ENCODE results near the gene NDUFS2. TPM values are rescaled to one million over a fixed set of nuclear protein-coding genes. Genes with fewer than 3 reads are reported as not detected.
"Not testable (repeated sequence)": the region's sequence is repeated elsewhere in the genome, so short reads cannot be mapped to it uniquely, and the experiment has no call there.

NDUFS2 gene
- total RNA-seq, 1 donor from 2014 or later: 194 TPM

DNA sequence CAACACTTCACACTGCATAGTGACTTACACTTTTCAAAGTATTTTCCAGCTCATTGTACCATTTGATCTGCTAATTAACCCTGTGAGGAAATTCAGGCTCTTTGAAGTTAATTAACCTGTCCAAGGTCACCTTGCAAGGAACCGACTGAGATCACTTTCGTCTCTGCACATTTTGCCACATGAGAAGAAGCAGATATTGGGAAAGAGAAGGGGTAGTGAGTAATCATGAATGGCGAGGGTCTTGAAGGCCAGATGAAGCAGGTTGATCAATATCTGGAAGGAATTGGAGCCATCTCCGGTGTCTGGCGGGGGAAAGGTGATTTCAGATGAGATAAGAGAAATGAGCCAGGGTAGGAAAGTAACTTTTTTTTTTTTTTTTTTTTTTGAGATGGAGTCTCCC is 17.8 kb downstream of the NDUFS2 start:
- no peak for DNase-seq (ENCODE audit: low read depth)

DNA sequence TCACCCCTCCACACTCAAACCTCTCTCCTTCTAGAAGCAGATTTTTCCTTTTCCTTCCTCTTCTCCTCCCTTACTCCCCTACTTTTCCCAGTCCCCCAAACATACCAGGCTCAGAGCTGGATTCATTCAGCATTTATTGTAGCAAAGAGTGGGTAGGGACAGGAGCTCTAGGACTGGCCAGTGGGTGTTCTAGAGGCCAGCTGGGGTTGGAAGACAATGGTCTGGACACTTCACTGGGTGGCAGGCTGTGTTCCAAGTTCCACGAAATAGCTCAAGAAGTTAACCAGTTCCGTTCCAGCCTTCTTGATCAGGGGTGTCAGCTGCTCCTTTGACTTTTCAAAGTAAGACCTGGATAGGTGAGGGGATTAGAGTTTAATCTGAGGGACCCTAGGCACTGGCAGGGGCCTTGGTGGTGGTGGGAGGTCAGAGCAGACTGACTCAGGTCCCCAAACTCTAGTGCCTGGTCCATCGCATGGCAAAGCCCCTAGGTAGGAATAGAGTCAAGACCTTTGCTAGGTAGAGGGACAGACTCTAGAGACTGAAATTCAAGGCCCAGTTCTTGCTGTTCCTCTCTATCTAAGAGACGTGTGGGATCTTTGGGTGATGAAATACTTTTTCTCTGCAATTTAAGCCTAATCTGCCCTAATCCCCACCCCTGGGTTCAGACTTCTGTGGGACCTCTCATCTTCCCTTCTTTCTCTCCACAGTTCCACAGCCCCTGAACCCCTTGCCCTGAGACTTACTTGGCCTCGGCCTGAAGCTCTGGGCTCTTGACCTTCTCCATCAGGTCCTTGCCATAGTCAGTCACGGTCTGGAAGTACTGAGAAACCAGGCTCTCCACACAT is 20.2 kb downstream of the NDUFS2 start:
- DNase-seq (ENCODE audit: low read depth): no peak

- DNase-seq (ENCODE audit: low read depth): no peak
Observed at GRCh38 chr1:161223805-161224694, 21.9 kb downstream of the NDUFS2 start.

- not testable (repeated sequence) for DNase-seq (ENCODE audit: low read depth)
Observed at GRCh38 chr1:161224695-161225087, 22.5 kb downstream of the NDUFS2 start.

GRCh38 chr1:161225178-161225533 is 23.0 kb downstream of the NDUFS2 start:
- DNase-seq (ENCODE audit: low read depth): no peak

DNA sequence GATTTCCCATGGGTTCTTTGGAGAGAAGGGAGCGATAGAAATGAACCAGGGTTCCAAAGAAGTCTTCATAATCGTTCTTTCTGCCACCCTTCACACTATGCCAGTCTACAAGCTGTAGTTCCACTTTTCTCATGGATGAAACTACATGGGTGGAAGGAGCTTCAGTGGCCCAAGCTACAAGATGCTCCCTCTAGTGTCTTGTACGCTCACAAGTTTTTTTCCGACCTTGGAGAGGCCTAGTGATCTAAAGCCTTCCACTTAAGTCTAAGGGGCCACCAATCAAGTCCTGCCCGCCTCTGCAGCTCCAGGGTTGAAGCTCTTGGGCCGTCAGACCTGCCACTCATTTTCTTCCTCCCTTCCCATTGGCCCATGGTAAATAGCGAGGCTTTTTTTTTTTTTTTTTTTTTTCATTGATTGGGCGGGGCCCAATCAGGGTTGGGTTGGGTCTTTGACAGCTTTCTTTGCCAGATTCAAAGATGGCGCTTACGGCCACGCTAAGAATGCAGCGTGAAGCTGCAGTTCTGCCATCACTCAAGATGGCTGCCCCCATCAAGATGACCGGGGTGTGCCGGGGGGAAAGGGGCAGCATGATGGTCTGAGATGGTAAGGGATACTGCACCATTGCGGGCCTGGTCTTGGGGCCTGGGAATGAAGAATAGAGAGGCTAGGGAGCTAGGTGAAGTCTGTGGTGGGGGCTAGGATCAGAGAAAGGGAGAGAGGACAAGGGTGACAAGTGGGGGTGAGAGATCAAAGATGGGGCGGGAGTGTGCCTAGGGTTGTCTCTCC is 23.6 kb downstream of the NDUFS2 start, which contains the start of gene TOMM40L:
Gene TOMM40L (plus strand): TSS at position 527 of the 786 bp plus-strand sequence. CDS start 430 bp downstream, outside the sequence.
- peak; percentile 99 for DNase-seq (ENCODE audit: low read depth)

DNA sequence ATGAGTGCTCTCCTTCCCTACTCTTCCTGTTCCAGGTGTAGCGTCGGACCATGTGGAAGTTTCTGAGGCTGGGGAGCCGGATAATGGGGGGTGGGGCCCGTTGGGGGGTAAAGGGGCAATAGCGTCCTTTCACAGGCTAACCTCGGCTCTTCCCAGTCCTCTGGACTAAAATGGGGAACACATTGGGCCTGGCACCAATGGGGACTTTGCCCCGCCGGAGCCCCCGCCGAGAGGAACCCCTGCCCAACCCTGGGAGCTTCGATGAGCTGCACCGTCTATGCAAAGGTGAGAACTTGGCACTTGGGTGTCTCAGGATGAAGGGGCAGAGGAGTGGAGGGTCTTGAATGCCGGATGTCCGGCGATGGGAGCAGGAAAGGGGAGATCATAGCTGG is 24.1 kb downstream of the NDUFS2 start:
- no peak for DNase-seq (ENCODE audit: low read depth)

DNA sequence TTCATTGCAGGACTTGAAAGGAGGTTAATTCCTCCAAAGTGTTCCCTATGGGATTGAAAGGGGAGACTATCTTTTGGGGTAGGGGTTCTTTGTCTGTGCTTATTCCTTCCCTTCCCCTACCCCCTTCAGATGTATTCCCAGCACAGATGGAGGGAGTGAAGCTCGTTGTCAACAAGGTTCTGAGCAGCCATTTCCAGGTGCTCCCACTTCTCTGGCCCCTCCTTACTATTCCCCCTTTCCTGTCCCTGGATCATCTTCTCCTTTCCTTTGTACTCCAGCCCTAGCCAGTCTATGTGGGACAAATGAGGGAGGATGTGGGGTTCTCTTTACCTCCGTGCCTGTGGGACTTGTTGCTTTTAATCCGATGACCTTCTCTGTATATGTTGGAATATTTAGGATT is 24.6 kb downstream of the NDUFS2 start:
- DNase-seq (ENCODE audit: low read depth): no peak

DNA sequence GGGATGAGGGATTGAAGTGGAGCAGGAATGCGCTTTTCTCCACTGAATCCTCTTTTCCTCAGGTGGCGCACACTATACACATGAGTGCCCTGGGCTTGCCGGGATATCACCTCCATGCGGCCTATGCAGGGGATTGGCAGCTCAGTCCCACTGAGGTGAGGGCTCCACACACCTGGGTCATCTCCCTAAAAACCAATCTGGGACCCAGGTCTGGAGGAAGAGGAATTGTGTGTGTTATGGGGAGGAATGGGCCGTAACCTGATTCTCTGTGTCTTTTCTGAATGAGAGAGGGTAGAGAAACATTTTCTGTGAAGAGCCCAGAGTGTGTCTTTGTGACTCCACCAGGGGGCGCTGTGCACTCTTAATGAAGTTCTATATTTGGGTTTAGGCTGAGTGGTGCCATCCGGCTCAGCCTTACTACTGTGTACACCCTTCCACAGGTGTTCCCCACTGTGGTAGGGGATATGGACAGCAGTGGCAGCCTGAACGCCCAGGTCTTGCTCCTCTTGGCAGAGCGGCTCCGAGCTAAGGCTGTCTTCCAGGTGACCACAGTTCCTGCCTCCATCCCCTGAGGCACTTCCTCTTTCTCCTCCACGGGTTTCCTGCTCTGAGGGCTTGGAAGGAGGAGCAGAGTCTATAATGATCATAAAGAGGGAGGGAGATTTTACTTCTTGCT is 25.2 kb downstream of the NDUFS2 start:
- DNase-seq (ENCODE audit: low read depth): peak; percentile 56

GRCh38 chr1:161228032-161228431 is 25.9 kb downstream of the NDUFS2 start:
- DNase-seq (ENCODE audit: low read depth): no peak

- no peak for DNase-seq (ENCODE audit: low read depth)
Observed at GRCh38 chr1:161229896-161230295, 27.7 kb downstream of the NDUFS2 start.

DNA sequence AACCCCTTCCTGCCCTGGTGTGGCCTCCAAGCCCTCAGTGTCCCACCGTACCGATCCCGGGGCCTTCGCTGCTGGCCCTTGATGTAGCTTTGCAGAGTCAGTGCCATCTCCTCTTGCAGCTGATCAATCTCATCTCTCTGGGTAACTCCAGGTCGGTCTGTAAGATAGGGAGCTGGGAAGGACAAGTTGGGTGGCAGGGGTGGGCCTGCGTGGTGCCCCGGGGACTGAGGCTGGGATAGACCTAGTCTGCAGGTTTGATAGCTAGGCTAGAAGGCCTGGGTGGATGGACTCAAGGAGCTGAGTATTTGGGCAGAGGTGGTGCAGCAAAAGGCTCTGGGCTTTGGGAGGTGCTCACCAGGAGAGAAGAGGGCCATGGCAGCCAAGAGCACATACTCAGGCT is 28.6 kb downstream of the NDUFS2 start:
- no peak for DNase-seq (ENCODE audit: low read depth)

GRCh38 chr1:161233102-161233501 is 30.9 kb downstream of the NDUFS2 start:
- DNase-seq (ENCODE audit: low read depth): no peak

GRCh38 chr1:161235957-161236775 is 34.0 kb downstream of the NDUFS2 start:
- peak; percentile 9 for DNase-seq (ENCODE audit: low read depth)

DNA sequence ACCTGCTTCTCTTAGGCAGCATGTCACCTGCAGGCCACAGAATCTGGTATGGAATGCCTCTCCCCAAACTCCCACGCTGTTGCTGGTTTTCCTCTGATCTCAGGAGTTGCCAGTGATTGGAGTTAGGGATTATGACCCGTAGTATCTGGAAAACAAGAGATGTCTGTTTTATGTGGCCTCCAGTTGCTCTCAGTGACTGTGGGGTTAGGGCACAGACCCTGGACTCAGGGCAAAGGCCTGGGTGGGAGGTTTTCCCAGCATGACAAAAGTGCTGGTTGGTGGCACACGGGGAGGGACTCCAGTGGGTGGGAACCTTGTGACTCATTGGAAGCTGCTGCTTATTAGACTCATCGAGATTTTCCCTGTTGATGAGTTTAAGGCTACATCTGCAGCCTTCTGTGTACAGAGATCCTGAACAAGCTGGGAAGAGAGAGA is 35.9 kb downstream of the NDUFS2 start, which contains the start of gene NR1I3:
Gene NR1I3 (minus strand): TSS at position 165 of the 435 bp plus-strand sequence. CDS start 1,638 bp downstream, outside the sequence.
- DNase-seq (ENCODE audit: low read depth): no peak

- DNase-seq (ENCODE audit: low read depth): no peak
Observed at GRCh38 chr1:161241682-161242081, 39.5 kb downstream of the NDUFS2 start.

- no peak for DNase-seq (ENCODE audit: low read depth)
Observed at GRCh38 chr1:161242313-161242712, 40.1 kb downstream of the NDUFS2 start.

DNA sequence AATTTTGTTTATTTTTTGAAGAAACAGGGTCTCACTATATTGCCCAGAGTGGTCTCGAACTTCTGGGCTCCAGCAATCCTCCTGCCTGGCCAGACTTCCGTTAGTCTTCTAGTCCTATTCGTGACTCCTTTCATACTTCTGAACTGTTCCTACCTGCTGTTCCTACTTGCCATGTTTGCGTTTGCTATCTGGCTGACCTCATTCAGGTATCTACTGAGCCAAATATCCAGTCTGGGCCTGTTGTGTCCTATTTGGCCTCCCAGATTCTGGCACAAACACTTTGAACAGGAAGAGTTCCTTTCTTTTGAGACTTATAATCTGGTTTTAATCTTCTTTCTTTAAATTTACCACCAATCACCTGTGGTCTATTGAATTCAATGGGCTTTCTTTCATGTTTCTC is 42.7 kb downstream of the NDUFS2 start:
- no peak for DNase-seq (ENCODE audit: low read depth)

DNA sequence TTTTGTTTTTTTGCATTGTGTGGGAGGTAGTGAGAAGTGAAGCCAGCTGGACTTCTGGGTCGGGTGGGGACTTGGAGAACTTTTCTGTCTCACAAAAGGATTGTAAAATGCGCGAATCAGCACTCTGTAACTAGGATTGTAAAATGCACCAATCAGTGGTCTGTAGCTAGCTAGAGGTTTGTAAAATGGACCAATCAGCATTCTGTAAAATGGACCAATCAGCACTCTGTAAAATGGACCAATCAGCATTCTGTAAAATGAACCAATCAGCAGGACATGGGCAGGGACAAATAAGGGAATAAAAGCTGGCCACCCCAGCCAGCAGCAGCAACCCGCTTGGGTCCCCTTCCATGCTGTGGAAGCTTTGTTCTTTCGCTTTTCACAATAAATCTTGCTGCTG is 47.9 kb downstream of the NDUFS2 start:
- DNase-seq (ENCODE audit: low read depth): not testable (repeated sequence)

DNA sequence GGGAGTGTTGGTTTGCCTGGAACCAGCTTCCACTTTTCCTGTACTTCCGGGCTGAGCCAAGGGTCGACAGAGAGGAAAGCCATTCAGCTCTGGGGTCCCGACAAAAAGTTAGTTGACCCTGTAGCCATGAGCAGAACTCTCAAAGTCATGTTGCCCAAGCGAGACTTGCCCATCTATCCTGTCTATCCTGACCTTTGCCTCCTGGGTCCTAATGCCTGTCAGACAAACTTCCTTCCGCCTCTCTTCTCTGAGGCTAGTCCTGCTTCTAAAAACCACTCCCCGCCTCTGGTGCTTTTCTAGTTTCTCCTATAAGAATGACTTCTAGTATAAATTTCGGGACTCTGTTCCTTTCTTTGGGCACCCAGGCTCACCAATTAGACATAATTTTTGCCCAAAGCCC is 48.7 kb downstream of the NDUFS2 start:
- no peak for DNase-seq (ENCODE audit: low read depth)

All from renal cortical epithelial cell (primary cell).